Vagina (tissue), 2 donors: Measurements from ENCODE around the gene KRT74.

Source experiments
- POLR2A ChIP-seq, 2 donors: fragments of 450-650 bp; IDR thresholded peaks; one replicate each; pipeline ENCODE4 v1.6.1; 2017; ENCODE audit warnings: antibody characterized with exemption in 2 of 2, mild to moderate bottlenecking in 2 of 2, moderate library complexity in 2 of 2
- TF ChIP-seq, protein P1 (sequence below), 3 experiments: fragments of 450-650 bp in 2 of 3; fragments of 200-600 bp in 1 of 3; sonication (generic) in 1 of 3; IDR thresholded peaks; one replicate each; pipeline ENCODE4 v1.5.1; 2017 to 2019; ENCODE audit warnings: antibody characterized with exemption in 3 of 3, mild to moderate bottlenecking in 2 of 3, moderate library complexity in 2 of 3

DNA sequence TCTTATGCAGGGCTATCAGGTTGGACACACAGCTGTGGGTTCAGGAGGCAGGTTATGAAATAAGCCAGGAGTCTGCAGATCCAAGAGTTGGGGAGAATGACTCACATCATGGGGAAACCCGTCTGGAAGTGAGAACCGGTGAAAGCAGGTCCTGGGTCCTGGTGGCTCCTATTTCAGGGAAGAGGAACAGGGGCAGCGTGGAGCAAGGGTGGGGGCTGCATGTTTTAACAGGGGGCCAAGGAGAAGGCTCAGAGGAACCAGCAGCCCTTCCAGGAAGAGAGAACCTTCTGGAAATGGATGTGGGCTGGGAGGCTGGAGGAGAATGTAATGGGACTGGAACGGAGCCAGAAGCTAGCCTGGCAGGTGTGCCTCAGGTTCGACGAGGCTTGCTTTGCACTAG, 7.8 kb upstream of the KRT74 start:
- TF ChIP-seq, protein P1, sequence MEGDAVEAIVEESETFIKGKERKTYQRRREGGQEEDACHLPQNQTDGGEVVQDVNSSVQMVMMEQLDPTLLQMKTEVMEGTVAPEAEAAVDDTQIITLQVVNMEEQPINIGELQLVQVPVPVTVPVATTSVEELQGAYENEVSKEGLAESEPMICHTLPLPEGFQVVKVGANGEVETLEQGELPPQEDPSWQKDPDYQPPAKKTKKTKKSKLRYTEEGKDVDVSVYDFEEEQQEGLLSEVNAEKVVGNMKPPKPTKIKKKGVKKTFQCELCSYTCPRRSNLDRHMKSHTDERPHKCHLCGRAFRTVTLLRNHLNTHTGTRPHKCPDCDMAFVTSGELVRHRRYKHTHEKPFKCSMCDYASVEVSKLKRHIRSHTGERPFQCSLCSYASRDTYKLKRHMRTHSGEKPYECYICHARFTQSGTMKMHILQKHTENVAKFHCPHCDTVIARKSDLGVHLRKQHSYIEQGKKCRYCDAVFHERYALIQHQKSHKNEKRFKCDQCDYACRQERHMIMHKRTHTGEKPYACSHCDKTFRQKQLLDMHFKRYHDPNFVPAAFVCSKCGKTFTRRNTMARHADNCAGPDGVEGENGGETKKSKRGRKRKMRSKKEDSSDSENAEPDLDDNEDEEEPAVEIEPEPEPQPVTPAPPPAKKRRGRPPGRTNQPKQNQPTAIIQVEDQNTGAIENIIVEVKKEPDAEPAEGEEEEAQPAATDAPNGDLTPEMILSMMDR (IDR thresholded peaks at IDR 0.05), result no peak
- TF ChIP-seq POLR2A (IDR thresholded peaks at IDR 0.05), result no peak
